Panc1 (cell line): ENCODE results near the gene CEACAM7.

Experiments
- CTCF ChIP-seq: fragments of 450-650 bp; IDR thresholded peaks from 2 replicates; pipeline ENCODE4 v1.5.1; 2017; ENCODE audit warnings: mild to moderate bottlenecking
- TCF7L2 ChIP-seq: IDR thresholded peaks from 2 replicates; pipeline ENCODE4 v1.6.1; 2011; ENCODE audit warnings: mild to moderate bottlenecking, low read depth, low read length, inconsistent platforms

GRCh38 chr19:41699231-41699967, 11.3 kb upstream of the CEACAM7 start:
- TF ChIP-seq CTCF (no peak), TCF7L2 (no peak)
